Heart left ventricle (tissue), 13 donors: ENCODE data around the gene TMEM132A.

Experiments used
- POLR2A ChIP-seq, 2 donors: fragments of 450-650 bp; IDR thresholded peaks; one replicate each; pipeline ENCODE4 v1.6.1; 2017; ENCODE audit warnings: antibody characterized with exemption in 2 of 2, mild to moderate bottlenecking in 2 of 2, moderate library complexity in 2 of 2
- TF ChIP-seq, protein P1 (sequence below), 12 donors: fragments of 200-600 bp; sonication (generic) in 4 of 12; IDR thresholded peaks; one replicate each; pipeline versions ENCODE4 v1.5.0 to v1.8.0; 2018 to 2022; ENCODE audit warnings: antibody characterized with exemption in 12 of 12, mild to moderate bottlenecking in 5 of 12
- donor health status: ischemic (EF 13 %, LVEDD 7.1; RV severe dilation, severe dysfunction).
- donor health status: DM: no; HTN: yes; CAD: no.
- donor health status: DM: no; HTN: no; CAD: no.
- donor health status: ischemic (EF 25% LVEDD 6.9; RV normal size, moderate dysfunction).
- donor health status: ischemic (EF 25% LVEDD 5.7; RV mildly dilated, moderate dysfunction).
- donor health status: ischemic (EF 35%, LVEDD 5.7; RV mildly dilated, moderate dysfunction).
- donor health status: nonischemic (EF 11% LVEDD 7.7; RV severe dilation, severe dysfunction).
- donor health status: DM: yes; HTN: yes; CAD: no.
- donor health status: PGD.
- donor health status: ischemic (EF 29% LVEDD 5.4; RV normal size, mild dysfunction).
- donor health status: nonischemic (EF 23%, LVEDD 6.1; RV moderate dilation, normal function).

DNA sequence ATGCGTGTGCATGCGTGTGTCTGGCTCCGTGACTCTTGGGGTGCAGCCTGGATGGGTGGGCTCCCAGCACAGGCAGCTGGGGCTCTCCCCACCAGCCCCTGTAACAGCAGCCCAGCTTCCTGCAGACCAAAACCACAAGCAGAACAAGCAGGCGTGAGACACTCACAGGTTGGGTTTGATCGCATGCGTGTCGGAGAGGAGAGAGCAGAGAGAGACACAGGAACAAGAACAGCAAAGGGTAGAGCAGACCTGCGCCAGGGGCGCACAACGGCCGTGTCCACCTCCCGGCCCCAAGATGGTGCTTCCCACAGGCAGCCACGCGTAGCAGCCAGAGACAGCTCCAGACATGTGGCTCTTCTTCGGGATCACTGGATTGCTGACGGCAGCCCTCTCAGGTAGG is 47.3 kb downstream of the TMEM132A start, which contains the start of gene CD6:
- TF ChIP-seq POLR2A (IDR thresholded peaks at IDR 0.05), result no peak
- TF ChIP-seq, protein P1, sequence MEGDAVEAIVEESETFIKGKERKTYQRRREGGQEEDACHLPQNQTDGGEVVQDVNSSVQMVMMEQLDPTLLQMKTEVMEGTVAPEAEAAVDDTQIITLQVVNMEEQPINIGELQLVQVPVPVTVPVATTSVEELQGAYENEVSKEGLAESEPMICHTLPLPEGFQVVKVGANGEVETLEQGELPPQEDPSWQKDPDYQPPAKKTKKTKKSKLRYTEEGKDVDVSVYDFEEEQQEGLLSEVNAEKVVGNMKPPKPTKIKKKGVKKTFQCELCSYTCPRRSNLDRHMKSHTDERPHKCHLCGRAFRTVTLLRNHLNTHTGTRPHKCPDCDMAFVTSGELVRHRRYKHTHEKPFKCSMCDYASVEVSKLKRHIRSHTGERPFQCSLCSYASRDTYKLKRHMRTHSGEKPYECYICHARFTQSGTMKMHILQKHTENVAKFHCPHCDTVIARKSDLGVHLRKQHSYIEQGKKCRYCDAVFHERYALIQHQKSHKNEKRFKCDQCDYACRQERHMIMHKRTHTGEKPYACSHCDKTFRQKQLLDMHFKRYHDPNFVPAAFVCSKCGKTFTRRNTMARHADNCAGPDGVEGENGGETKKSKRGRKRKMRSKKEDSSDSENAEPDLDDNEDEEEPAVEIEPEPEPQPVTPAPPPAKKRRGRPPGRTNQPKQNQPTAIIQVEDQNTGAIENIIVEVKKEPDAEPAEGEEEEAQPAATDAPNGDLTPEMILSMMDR (IDR thresholded peaks at IDR 0.05), result no peak
